HG03432 (cell line): ENCODE measurements around the gene C19orf85.

Experiments used
- ATAC-seq: cut with Tn5 transposase; IDR thresholded peaks from one replicate; pipeline ENCODE4 v1.9.1; 2021; ENCODE audit warnings: mild to moderate bottlenecking, moderate library complexity; ENCODE audit not compliant: unreplicated experiment

C19orf85 gene

DNA sequence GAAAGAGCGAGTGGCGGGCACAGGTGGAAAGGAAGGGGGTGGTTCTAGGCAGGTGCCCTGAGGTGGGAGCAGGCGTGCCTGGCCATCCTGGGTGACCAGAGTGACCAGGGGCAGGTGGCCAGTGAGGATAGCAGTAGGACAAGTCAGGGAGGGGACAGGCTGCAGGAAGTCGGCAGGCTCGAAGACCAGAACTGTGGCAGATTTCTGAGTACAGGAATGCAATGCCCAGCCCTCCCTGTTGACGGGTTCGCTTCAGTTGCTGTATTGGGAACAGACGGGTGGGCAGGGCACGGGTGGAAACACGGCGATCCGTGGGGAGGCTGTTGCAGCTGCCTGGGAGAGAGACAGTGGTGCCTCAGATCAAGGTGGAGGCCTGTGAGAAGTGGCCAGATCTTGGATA is 13.8 kb upstream of the C19orf85 start:
- ATAC-seq = no peak

DNA sequence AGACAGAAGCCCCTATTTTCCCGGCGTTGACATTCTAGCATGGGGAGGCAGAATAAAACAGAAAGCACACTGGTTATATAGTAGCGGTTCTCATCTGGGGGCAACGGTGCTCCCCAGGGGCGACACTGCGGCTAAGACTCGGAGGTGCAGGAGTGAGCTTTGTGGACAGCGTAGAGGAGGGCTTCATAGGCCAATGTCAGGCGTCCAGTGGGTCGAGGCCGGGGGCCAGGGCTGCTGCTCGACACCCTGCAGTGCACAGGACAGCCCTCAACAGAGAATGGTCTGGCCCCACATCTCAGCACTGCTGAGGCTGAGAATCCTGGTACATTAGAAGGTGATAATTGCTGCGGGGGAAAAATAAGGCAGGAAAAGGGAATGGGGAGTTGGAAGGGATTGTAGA is 13.4 kb upstream of the C19orf85 start:
- ATAC-seq = no peak

DNA sequence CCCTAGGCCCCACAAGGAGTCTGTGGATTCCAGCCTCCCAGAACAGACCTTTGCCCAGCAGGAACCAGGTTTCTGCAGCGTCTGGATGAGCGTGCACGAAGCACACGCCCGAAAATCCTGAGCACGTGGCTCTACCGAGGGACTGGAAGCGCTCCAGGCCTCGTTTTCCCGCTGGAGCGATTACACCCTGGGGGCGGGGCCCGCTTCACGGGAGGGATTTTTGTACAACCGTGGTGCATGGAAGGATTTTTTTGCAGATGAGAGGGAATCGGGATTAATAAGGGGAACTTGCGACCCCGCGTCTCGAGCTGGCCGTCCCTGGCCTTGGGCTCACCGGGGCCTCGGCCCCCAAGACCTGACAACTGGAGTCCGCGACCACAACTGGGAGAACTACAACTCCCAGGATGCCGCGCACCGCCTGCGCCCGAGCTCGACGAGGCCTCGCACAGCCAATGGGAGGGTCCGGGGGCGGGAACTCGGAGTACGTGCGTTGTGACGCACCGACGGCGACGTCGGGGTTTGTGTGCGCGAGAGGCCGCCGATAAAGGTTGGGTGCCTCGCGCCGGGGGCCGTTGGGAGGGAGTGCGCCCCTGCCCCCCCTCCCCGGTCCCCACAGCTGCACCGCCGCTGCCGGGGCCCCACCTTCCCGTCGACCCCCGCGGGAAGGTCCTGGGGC is 11.7 kb upstream of the C19orf85 start, which contains the start of gene ZNF628:
Gene ZNF628, plus strand, starts transcription at position 518 of the 676 bp plus-strand sequence. CDS start 3,294 bp downstream, outside the sequence.
- ATAC-seq = peak; percentile 88

DNA sequence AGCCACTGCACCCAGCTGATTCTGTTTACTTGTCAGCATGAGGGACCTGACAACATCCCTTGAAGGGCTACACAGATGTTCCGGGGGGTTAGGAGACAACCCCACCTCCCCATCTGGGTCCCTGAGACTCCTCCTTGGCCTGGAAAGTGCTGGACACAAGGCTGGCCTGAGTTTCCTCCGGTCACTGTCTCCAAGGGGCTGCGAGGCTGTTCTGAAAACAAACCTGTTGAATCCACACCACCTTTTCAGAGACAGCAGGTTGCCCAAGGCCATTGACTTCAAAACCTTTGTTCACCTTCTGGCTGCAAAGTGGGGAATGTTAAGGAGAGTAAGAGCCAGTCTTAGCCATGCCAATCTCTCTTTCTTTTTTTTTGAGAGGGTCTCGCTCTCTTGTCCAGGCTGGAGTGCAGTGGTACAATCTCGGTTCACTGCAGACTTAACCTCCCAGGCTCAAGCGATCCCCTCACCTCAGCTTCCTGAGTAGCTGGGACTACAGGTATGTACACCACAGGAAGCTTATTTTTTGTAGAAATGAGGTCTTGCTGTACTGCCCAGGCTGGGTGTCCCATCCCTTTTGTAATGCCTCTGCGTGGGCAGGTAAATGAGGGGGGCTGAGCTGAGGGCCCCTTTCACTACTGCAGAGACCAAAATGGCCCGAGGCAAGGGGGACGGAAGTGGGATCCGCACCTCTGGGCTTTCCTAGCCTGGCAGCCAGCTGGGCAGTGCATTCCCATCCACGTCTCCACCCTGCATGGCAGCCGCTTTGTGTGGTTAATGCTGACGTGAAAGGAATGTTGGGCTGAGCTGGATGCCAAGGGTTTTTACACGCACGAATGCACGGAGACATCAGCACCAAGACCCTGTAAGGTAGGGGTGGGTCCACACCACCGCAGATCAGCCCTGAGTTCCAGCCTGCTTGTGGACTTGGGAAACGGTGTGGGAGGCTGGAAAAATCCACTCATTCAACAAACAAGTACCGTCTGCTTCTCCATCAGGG is 10.0 kb upstream of the C19orf85 start:
- ATAC-seq = no peak

DNA sequence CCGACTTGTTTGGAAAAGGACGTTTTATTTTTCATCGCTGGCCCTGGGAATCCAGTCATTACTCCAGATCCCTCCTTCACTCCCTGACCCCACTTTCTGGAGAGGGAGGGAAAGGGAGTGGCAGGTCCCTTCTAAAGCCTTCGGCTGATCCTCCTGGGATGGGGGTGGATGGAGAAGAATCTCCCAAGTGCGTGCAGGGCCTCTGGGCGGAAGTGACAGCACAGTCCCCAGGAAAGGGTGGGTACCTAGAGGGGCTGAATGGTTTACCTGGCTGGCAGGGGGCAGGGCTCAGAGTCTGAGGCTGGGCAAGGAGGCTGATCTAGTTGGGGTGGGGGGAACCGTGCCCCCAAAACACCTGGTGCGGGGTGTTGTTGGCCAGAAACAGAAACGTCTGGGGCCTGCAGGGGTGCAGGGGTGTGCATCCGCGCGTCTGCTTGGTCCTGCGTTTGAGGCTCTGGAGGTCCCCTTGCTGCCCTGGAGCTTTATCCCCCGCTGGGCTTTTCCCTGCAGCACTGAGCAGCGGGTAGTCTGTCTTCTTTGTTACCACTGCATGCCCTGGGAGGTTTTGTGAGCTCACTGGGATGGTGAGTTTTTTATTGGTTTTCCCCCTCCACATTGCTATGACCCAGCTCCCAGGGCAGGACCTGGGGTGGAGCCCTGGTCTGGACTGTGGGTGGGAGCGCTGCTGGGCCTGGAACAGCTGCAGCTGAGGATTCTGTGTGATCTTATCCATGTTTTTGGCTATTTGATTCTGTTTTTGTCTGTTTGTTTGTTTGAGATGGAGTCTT is 8.9 kb upstream of the C19orf85 start:
- ATAC-seq = no peak

DNA sequence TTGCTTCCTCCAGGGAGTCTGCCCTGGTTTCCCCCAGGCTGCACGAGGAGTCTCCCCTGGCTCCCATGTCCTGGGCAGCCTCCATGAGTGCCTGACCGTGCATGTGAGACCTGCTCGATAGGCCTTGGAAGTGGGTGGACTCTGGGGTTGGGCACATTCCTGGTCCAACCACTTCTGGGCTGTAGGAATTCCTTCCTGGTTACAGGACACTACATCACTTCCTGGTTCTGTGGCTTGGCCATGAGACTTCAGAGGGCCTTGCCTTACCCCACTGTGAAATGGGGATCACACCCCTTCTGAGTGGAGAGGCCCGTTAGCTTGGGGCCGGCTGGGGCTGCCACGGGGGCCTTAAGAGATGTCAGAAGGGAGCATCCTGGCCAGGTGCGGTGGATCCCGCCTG is 7.9 kb upstream of the C19orf85 start:
- no peak for ATAC-seq

DNA sequence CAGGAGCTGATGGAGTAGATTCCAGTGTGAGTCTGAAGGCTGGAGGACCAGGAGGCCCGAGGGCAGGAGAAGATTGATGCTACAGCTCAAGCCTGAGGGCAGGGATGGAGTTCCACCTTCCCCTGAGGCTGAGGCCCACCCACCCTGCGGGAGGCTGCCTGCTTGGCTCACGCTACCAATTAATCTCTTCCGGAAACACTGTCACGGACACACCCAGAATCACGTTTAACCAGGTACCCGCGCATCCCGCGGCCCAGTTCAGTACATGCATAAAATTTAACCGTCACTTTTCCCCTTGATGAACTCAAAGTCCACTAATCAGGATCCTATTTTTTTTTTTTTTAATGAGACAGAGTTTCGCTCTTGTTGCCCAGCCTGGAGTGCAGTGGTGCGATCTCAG is 6.7 kb upstream of the C19orf85 start:
- no peak for ATAC-seq

DNA sequence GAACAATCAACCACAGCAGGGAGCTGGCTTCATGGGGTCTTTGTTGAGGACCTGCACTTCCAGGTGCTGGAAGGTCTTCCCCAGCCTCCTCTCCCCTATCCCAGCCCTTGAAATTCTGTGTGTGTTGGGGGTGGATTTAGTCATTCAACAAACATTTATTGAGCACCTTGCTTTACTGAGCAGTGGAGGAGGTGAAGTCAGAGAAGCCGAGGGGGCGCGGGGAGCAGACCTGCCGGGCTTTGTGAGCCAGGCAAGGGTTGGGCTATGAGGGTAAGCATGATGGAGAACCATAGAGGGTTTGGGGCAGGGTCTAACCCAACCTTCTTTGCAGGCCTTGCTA is 3.5 kb upstream of the C19orf85 start:
- ATAC-seq = no peak

DNA sequence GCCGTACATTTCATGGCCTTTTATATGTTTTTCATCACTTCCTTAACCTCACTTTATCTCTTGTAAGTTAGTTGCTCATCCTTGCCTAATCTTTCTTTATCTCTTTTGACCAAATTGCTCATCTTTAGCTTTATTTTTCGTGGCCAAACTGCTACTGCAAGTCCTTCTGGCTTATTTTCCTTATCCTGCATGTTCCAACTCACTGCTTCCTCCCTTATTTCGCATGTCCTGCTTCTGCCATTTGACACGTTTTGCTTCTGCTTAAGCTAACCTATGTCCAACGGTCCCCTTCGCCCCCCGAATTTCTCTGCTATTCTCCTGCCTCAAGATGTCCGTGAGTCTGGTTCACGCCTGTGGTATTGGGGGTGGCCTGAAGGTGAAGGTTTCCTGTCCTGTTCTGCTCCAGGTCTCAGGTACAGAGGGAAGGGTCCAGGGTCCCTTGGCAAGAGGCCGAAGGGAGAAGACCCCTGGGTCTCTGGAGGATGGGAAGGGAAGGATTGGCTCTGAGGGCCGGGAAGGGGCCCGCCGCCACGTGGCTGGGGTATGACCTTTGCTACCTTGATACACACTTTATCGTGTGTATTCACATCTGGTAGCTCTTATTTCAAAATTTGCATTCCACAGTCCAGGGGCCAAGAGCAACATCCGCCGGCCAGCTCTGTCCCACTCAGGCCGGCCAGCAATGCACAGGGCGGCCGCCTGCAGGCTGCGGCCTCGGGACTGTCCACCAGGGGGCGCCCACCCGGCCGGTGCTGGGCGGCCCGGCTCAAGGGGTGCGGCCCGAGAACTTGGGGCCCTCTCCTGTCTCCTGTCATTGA is 2.9 kb upstream of the C19orf85 start:
- no peak for ATAC-seq

DNA sequence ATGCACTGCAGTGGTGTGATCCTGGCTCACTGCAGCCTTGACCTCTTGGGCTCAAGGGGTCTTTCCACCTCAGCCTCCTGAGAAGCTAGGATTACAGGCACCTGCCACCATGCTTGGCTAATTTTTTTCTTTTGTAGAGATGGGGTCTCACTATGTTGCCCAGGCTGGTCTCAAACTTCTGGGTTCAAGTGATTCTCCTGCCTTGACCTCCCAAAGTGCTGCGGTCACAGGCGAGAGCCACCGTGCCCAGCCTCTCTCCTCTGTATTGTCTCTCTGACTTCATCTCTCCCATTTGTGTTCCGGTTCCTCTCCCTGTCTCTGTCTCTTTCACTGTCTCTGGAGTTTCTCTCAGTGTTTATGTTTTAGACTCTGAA is 1.7 kb upstream of the C19orf85 start:
- ATAC-seq = no peak

DNA sequence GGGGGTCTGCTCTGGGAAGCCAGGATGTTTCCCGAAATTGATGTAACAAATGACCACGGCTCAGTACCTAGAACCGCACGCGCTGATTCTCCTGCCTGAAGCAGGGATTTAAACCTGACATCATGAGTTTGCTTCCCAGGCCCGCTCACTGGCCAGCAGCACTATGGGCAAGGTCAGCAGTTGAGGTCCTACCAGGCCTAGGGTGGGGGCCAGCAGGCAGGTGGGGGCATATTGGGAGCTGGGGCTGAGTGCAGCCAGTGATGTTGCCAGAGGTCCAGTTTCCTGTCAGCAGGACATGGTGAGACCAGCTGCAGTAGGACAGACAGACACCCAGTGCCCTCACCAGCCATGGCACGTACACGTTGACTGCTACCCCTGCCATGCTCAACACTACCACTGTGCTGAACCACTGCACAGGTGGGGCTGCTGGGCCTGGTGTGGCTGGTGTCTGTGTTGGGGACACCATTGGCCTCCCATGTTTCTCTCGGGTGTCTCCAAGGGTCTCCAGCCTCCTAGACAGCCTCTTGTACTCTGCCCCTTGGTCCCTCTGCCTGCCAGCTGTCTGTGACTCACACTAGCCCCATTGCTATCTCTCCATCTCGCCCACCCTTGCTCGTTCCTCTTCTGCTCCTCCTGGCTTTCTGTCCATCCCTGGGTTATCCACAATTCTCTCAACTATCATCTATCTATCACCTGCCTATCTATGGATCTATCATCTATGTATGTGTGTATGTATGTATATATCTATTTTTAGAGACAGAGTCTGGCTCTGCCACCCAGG is 1.1 kb upstream of the C19orf85 start:
- no peak for ATAC-seq

DNA sequence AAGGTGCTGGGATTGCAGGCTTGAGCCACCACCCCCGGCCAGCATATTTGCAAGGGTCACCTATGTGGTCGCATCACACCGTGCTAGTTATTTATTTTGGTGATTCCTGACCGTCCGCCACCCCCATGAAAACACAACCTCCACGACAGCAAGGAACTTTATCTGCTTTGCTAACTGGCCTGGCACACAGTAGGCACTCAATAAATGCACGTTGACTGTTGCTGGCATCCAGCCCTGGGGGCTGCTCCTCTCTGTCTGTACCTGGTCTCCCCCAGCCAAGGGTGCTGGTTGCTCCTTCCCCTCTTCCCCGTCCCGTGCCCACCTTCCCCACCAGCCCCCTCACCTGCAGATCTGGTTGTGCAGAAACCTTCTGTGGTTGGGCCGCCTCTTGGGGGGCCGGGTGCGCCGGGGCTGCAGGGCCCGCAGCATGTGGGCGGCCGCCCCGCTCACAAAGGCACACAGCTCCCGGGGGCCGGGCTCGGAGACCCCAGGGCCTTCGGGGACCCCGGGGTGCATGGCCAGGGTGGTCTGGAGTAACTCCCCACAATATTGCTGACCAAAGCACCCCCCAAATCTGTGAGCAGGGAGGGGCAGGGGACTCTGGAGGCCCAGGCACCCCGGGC is 401 bp downstream of the C19orf85 start:
- ATAC-seq = no peak

DNA sequence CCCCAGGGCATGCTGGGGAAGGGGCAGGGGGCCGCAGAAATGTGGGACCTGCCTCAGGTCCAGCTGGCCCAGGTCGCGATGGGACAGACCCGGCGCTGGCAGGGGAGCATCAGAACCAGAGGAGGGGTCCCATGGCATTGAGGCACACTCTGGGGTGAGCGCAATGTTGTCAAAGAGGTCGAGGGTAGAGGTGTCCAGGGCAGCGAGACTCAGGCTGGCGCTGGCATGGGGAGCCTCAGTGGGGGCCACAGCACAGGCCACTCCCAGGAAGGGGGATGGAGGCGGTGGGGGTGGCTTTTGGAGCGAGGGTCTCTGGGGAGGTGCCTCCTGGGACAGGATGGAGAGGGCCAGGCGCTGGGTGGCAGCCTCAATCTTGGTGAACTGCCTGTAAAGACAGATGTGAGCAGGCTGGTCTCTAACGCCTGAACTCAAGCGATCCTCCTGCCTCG is 944 bp downstream of the C19orf85 start:
- ATAC-seq = no peak

DNA sequence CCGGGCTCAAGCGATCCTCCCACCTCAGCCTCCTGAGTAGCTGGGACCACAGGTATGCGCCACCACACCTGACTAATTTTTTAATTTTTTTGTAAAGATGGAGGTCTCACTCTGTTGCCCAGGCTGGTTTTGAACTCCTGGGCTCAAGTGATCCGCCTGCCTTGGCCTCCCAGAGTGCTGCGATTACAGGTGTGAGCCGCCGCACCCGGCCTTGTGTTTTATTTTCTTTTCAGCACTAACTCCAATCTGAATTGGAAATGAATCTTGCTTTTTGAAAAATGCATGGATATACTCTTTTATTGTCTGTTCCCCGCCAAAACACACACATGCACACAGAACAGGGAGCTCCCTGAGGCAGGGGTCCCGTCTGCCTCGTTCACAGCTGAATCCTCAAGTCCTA is 1.8 kb downstream of the C19orf85 start:
- no peak for ATAC-seq

DNA sequence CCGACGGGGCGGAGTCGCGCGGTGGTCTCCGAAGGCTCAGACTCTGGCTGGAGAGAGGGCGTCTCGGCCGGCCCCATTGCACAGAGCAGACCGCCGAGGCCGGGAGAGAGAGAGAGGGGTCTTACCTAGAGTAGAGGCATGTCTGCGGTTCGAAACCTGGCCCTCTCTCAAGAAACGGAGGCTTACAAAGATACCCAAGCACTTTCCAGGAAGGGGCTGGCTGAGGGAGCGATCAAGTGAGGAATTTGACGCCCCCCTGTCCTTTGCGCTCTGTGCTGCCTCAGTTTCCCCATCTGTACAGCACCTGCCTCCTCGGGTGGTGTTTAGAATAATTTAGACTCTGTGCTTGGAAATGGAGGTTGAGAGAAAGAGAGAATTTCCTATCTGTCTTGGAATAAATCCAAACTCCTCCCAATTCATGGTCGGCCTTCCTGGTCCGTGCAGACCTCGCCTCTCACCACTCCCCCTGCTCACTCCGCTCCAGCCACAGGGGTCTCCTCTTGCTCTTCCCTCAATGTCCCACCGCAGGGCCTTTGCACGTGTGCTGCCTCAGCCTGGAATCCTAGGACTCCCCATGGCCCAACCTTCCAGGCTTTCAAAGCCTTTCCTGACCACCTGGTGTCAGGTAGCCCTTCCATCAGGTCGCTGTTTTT is 2.5 kb downstream of the C19orf85 start:
- ATAC-seq = no peak

DNA sequence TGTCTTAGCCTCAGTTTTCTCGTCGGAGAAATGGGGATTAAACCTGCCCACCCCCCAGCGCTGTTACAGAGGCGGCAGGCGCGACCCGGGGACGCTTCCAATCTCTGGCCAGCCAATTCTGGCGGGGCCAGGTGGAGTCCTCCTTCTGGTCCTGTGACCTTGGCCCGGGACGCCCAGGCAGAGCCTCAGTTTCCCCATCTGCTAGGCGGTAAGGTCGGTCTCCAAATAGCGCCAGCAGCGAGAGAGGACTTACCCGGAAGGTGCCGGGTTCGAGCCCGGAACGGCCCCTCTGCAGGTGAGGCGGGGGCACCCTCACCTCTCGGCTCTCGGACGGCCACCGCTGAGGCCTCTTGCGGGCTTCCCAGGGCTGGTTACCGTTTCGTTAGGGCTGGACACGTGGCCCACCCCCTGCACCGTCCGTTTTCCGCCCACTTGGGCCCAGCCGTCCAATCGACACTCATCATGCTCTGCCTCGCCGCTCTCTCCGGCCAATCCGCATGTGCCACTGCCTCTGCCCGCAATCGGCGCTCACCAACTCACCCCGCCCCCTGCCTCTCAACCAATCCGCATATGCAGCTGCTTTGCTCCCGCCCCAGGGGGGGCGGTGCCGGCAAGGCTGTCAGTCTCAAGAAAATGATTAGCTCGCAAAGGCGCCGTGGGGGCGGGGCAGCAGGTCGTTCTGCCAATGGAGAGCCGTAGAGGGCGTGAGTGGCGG is 3.1 kb downstream of the C19orf85 start, which contains the start of gene ISOC2:
Gene ISOC2, minus strand, starts transcription at position 384 of the 715 bp plus-strand sequence. CDS start 5,156 bp downstream, outside the sequence.
- ATAC-seq = peak; percentile 95

DNA sequence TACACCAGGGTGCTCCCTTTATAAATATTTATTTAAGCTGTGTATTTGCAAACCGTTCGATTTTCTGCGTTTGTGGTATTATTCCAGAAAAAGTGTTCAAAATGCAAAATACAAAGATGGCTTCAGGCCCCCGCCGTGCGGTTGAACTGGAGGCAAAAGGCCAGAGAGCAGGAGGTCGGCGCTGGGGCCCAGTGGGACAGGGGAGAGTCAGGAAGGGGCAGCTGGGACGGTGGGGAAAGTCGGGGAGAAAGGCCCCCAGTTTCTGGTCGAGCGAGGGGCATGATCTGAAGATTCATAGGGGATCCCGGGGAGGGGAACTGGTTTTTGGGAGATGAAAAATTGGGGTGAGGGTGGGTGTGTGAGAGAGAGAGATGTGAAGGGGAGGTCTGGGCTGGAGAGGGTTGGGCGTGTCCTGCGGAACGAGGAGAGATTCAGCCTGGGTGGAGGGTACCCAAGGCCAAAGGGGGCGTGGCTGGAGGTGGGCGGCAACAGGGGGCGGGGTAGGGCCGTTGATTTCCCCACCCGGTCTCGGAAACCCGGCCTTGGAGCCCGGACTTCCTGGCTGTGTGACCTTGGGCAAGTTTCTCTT is 3.8 kb downstream of the C19orf85 start:
- ATAC-seq = no peak
